Central memory CD8-positive, alpha-beta T cell (primary cell): ENCODE results near the gene RBBP9.

Experiments used
- ATAC-seq: fragments of 150-1000 bp; cut with Tn5 transposase; replicated peaks from 2 replicates; pipeline ENCODE4 v1.10.0; 2022; ENCODE audit warnings: mild to moderate bottlenecking, moderate FRiP score, moderate number of reproducible peaks; ENCODE audit not compliant: poor library complexity, severe bottlenecking; ENCODE audit errors: extremely low read depth
- DNase-seq, 2 donors: peaks; one replicate each; pipeline ENCODE4 v3.0.0; 2021; ENCODE audit warnings: low spot score in 2 of 2
- H3K27ac Mint-ChIP-seq: one replicate; pipeline ENCODE4 v1.8.0; 2022; ENCODE audit warnings: low read depth, mild to moderate bottlenecking, moderate library complexity, mixed read lengths
- H3K27me3 Mint-ChIP-seq: one replicate; pipeline ENCODE4 v1.8.0; 2022; ENCODE audit warnings: mixed read lengths
- H3K36me3 Mint-ChIP-seq: one replicate; pipeline ENCODE4 v1.8.0; 2022; ENCODE audit warnings: mild to moderate bottlenecking, moderate library complexity, mixed read lengths; ENCODE audit not compliant: insufficient read depth
- H3K4me1 Mint-ChIP-seq: one replicate; pipeline ENCODE4 v1.8.0; 2022; ENCODE audit warnings: mixed read lengths
- H3K4me3 Mint-ChIP-seq: one replicate; pipeline ENCODE4 v1.8.0; 2022; ENCODE audit warnings: mild to moderate bottlenecking, moderate library complexity, mixed read lengths
- H3K9me3 Mint-ChIP-seq: one replicate; pipeline ENCODE4 v1.8.0; 2022; ENCODE audit warnings: mixed read lengths

Gene RBBP9

DNA sequence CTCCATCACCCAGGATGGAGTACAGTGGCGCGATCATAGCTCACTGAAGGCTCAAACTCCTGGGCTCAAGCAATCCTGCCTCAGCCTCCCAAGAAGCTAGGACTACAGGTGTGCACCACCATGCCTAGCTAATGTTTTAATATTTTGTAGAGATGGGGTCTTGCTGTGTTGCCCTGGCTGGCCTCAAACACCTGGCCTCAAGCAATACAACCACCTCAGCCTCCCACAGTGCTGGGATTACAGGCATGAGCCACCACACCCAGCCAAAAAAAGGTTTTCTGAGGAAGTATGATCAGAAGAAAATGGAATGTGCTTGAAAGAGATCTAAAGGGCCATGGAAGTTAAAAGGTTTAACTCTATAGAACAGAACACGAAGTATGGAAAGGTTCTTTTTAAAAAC, 8.7 kb downstream of the RBBP9 start:
- H3K27ac Mint-ChIP-seq = no peak overlapping the region
- DNase-seq (no peak), ATAC-seq (no peak)
- H3K4me1 Mint-ChIP-seq = no peaks in the 10 kb centered on the region
- no peaks in the 10 kb centered on the region for H3K9me3 Mint-ChIP-seq
- H3K27me3 Mint-ChIP-seq = no peaks in the 10 kb centered on the region
- no peak overlapping the region for H3K4me3 Mint-ChIP-seq
- peaks cover 26% of the 10 kb centered on the region for H3K36me3 Mint-ChIP-seq

- no peak for DNase-seq
- Mint-ChIP-seq H3K9me3 (no peaks in the 10 kb centered on the region), H3K4me3 (no peak overlapping the region), H3K4me1 (no peaks in the 10 kb centered on the region), H3K36me3 (peaks cover 44% of the 10 kb centered on the region), H3K27me3 (no peaks in the 10 kb centered on the region), H3K27ac (no peak overlapping the region)
- no peak for ATAC-seq
These were observed 15.4 kb downstream of the RBBP9 start for GRCh38 chr20:18481596-18481995.

- no peak overlapping the region for H3K27ac Mint-ChIP-seq
- DNase-seq = no peak
- H3K4me1 Mint-ChIP-seq = no peaks in the 10 kb centered on the region
- no peaks in the 10 kb centered on the region for H3K9me3 Mint-ChIP-seq
- H3K4me3 Mint-ChIP-seq = no peak overlapping the region
- H3K27me3 Mint-ChIP-seq = no peaks in the 10 kb centered on the region
- H3K36me3 Mint-ChIP-seq = peaks cover 61% of the 10 kb centered on the region
- ATAC-seq = no peak
These were observed 19.2 kb downstream of the RBBP9 start for GRCh38 chr20:18477821-18478220.

- H3K4me3 Mint-ChIP-seq = no peak overlapping the region
- H3K4me1 Mint-ChIP-seq = no peaks in the 10 kb centered on the region
- DNase-seq (no peak), ATAC-seq (no peak)
- H3K27ac Mint-ChIP-seq = no peak overlapping the region
- peaks cover 57% of the 10 kb centered on the region for H3K36me3 Mint-ChIP-seq
- H3K9me3 Mint-ChIP-seq = no peaks in the 10 kb centered on the region
- H3K27me3 Mint-ChIP-seq = no peaks in the 10 kb centered on the region
These were observed 19.8 kb downstream of the RBBP9 start for GRCh38 chr20:18477218-18477617.

GRCh38 chr20:18466894-18467730, 29.9 kb downstream of the RBBP9 start, which contains the start of the genes DZANK1 and POLR3F:
Gene DZANK1, minus strand, starts transcription at chr20:18467030. Its CDS starts 1,672 bp downstream, at chr20:18465358.
Gene POLR3F, plus strand, starts transcription at chr20:18467390. Its CDS starts 117 bp downstream, at chr20:18467507.
- DNase-seq (peak; percentile 84 to 88), ATAC-seq (peak; percentile 95)
- H3K27ac Mint-ChIP-seq = peak within 1 kb of the TSS; percentile 96
- no peaks in the 10 kb centered on the region for H3K27me3 Mint-ChIP-seq
- H3K4me3 Mint-ChIP-seq = peak within 1 kb of the TSS; percentile 98
- H3K36me3 Mint-ChIP-seq = peaks cover 16% of the 10 kb centered on the region
- H3K4me1 Mint-ChIP-seq = peaks cover 28% of the 10 kb centered on the region
- no peaks in the 10 kb centered on the region for H3K9me3 Mint-ChIP-seq

DNA sequence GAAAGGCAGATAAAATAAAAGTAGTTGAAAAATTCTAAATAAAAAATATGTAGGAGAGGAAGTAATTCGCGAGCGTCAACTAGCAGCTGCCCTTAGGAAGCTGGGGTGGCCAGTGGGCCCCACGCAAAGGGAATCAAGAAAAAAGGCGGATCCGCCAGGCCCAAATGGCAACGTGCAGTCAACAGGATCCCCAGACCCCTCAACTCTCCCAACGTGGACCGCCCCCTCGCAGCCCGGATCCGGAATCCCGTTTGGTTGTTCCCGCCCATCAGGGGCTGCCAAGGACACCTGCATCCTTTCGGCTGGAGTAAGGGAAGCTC, 30.5 kb downstream of the RBBP9 start:
- peaks cover 15% of the 10 kb centered on the region for H3K36me3 Mint-ChIP-seq
- DNase-seq (no peak), ATAC-seq (peak; percentile 8)
- H3K27ac Mint-ChIP-seq = peak overlapping the region; percentile 96
- peak overlapping the region; percentile 98 for H3K4me3 Mint-ChIP-seq
- H3K27me3 Mint-ChIP-seq = no peaks in the 10 kb centered on the region
- peaks cover 28% of the 10 kb centered on the region for H3K4me1 Mint-ChIP-seq
- no peaks in the 10 kb centered on the region for H3K9me3 Mint-ChIP-seq

- DNase-seq (no peak), ATAC-seq (no peak)
- H3K4me3 Mint-ChIP-seq = peak overlapping the region; percentile 98
- H3K27ac Mint-ChIP-seq = no peak overlapping the region
- H3K9me3 Mint-ChIP-seq = no peaks in the 10 kb centered on the region
- peaks cover 28% of the 10 kb centered on the region for H3K4me1 Mint-ChIP-seq
- H3K27me3 Mint-ChIP-seq = no peaks in the 10 kb centered on the region
- H3K36me3 Mint-ChIP-seq = peaks cover 12% of the 10 kb centered on the region
These were observed 31.4 kb downstream of the RBBP9 start for GRCh38 chr20:18465536-18466200.

DNA sequence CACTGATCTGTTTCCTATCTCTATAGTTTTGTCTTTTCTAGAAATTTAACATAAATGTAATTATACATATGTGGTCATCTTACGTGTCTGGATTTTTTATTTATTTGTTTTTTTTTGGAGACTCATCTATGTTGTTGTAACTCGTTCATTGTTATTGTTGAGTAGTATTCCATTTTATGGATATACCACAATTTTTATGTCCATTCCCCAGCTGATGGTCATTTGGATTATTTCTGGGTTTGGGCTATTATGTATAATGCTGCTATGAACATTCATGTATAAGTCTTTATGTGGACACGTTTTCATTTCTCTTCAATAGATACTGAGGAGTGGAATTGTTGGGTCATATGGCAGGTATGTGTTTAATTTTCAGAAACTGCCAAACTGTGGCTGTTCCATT, 40.4 kb downstream of the RBBP9 start:
- no peaks in the 10 kb centered on the region for H3K27me3 Mint-ChIP-seq
- H3K27ac Mint-ChIP-seq = no peak overlapping the region
- DNase-seq (no peak), ATAC-seq (no peak)
- peaks cover 1% of the 10 kb centered on the region for H3K36me3 Mint-ChIP-seq
- H3K9me3 Mint-ChIP-seq = peaks cover 5% of the 10 kb centered on the region
- no peaks in the 10 kb centered on the region for H3K4me1 Mint-ChIP-seq
- H3K4me3 Mint-ChIP-seq = no peak overlapping the region

DNA sequence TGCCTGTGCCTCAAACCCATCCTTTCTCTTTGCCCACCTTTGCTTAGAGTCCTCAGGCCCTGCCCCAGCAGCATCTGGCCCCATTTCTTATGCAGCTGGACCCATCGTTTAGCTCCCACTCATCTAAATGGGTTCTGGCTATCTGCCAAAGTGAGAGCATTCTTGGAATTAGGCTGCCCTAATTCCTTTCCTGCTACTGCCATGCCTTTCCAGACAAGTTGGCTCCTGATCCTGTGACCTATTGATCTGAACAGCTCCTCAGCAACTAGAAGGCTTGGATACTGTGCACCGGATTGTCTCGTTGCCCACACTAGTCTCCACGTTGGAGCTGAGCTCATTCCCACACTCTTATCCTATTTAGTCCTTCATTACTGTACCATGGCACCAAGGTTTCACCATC, 53.1 kb downstream of the RBBP9 start:
- peaks cover 1% of the 10 kb centered on the region for H3K36me3 Mint-ChIP-seq
- DNase-seq (no peak), ATAC-seq (no peak)
- H3K27me3 Mint-ChIP-seq = no peaks in the 10 kb centered on the region
- no peak overlapping the region for H3K27ac Mint-ChIP-seq
- H3K4me1 Mint-ChIP-seq = no peaks in the 10 kb centered on the region
- no peak overlapping the region for H3K4me3 Mint-ChIP-seq
- H3K9me3 Mint-ChIP-seq = no peaks in the 10 kb centered on the region

DNA sequence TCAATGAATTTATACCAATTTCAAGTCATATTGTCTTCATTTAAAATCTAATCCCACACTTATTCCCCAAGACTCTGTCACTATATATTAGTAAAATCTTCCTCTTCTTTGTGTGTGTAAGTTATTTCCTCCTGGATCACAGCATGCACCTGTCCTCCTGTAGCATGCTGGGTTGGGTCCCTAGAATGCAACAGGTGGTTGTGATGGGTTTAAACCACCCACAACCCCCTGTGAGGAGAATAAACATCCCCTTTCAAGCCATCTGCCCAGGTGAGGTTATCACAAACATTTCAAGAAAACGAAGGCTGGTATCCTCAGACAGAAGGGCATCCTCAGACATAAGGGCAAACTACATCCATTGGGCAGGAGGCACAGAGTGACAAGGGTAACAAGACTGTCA, 56.6 kb downstream of the RBBP9 start:
- Mint-ChIP-seq H3K36me3 (no peaks in the 10 kb centered on the region), H3K27me3 (no peaks in the 10 kb centered on the region), H3K27ac (no peak overlapping the region), H3K4me1 (no peaks in the 10 kb centered on the region), H3K9me3 (no peaks in the 10 kb centered on the region), H3K4me3 (no peak overlapping the region)
- DNase-seq = no peak
- no peak for ATAC-seq

GRCh38 chr20:18436847-18437246, 60.2 kb downstream of the RBBP9 start:
- no peak for DNase-seq
- ATAC-seq = no peak
- peak overlapping the region; percentile 86 for H3K27ac Mint-ChIP-seq
- no peaks in the 10 kb centered on the region for H3K4me1 Mint-ChIP-seq
- H3K36me3 Mint-ChIP-seq = no peaks in the 10 kb centered on the region
- no peaks in the 10 kb centered on the region for H3K9me3 Mint-ChIP-seq
- no peak overlapping the region for H3K4me3 Mint-ChIP-seq
- H3K27me3 Mint-ChIP-seq = no peaks in the 10 kb centered on the region
